Smooth muscle cell (in vitro differentiated cells): ENCODE results near the gene DHX58. TPM values are rescaled to one million over a fixed set of nuclear protein-coding genes. Genes with fewer than 3 reads are reported as not detected.
"Not testable (repeated sequence)": the region's sequence is repeated elsewhere in the genome, so short reads cannot be mapped to it uniquely, and the experiment has no call there.

ENCODE experiments used
- DNase-seq: peaks from one replicate; lab custom pipeline; 2025; ENCODE audit not compliant: unreplicated experiment; lab: John Stamatoyannopoulos, UW
- H2AFZ ChIP-seq: fragments of 200-600 bp; sonication (generic); 2 replicates; pipeline ENCODE4 v1.6.0; 2016; ENCODE audit warnings: antibody characterized with exemption, low read depth, mild to moderate bottlenecking
- H3F3A ChIP-seq: fragments of 200-600 bp; sonication (generic); 2 replicates; pipeline ENCODE4 v1.6.0; 2017; ENCODE audit warnings: antibody characterized with exemption, low read depth
- H3K27ac ChIP-seq: fragments of 200-600 bp; sonication (generic); 2 replicates; pipeline ENCODE4 v1.5.1; 2016; ENCODE audit warnings: low read depth, mild to moderate bottlenecking
- H3K27me3 ChIP-seq: fragments of 200-600 bp; sonication (generic); 2 replicates; pipeline ENCODE4 v1.6.1; 2016; ENCODE audit warnings: low read depth, mild to moderate bottlenecking
- H3K36me3 ChIP-seq: fragments of 200-600 bp; sonication (generic); 2 replicates; pipeline ENCODE4 v1.5.1; 2016; ENCODE audit warnings: low read depth
- H3K4me1 ChIP-seq: fragments of 200-600 bp; sonication (generic); 2 replicates; pipeline ENCODE4 v1.5.1; 2016; ENCODE audit warnings: low read depth
- H3K4me2 ChIP-seq: fragments of 200-600 bp; sonication (generic); 2 replicates; pipeline ENCODE4 v1.6.0; 2016; ENCODE audit warnings: mild to moderate bottlenecking
- H3K4me3 ChIP-seq: fragments of 200-600 bp; sonication (generic); 2 replicates; pipeline ENCODE4 v1.5.1; 2016; ENCODE audit warnings: mild to moderate bottlenecking
- H3K79me2 ChIP-seq: fragments of 200-600 bp; sonication (generic); 2 replicates; pipeline ENCODE4 v1.6.0; 2016; ENCODE audit warnings: low read depth, mild to moderate bottlenecking
- H3K9ac ChIP-seq: fragments of 200-600 bp; sonication (generic); 2 replicates; pipeline ENCODE4 v1.6.0; 2016; ENCODE audit warnings: low read depth
- H3K9me3 ChIP-seq: fragments of 200-600 bp; sonication (generic); replicated peaks from 2 replicates; pipeline ENCODE4 v1.5.1; 2016; ENCODE audit warnings: low read depth
- H4K20me1 ChIP-seq: fragments of 200-600 bp; sonication (generic); 2 replicates; pipeline ENCODE4 v1.6.0; 2016; ENCODE audit warnings: low read depth
- WGBS: methylation state at CpG from one replicate; pipeline ENCODE4 v1.1.7; 2016; ENCODE audit warnings: low lambda C conversion rate; 5-methylcytosine and 5-hydroxymethylcytosine counted together
- polyA plus RNA-seq: library from polyadenylated mRNA; unstranded; fragments of >200 nt; fragmentation: Nextera tagmentation; extraction: Ambion mirVana; gene quantifications from 2 replicates; pipeline ENCODE4 v1.2.1, GENCODE V29; 2016
- total RNA-seq: library from RNA; depleted of rRNA; stranded (reverse); fragments of >200 nt; gene quantifications from 2 replicates; pipeline ENCODE4 v1.2.3, GENCODE V29; 2014
- TF ChIP-seq, protein P1 (sequence below): fragments of 200-600 bp; sonication (generic); IDR thresholded peaks from 2 replicates; pipeline ENCODE4 v1.5.1; 2017; ENCODE audit warnings: borderline replicate concordance, mild to moderate bottlenecking, antibody characterized with exemption; ENCODE audit not compliant: insufficient read depth, poor library complexity, severe bottlenecking

The DHX58 gene
- total and polyA plus RNA-seq, 2 experiments from 2014 or later = 1.0 TPM; not detected in 1

DNA sequence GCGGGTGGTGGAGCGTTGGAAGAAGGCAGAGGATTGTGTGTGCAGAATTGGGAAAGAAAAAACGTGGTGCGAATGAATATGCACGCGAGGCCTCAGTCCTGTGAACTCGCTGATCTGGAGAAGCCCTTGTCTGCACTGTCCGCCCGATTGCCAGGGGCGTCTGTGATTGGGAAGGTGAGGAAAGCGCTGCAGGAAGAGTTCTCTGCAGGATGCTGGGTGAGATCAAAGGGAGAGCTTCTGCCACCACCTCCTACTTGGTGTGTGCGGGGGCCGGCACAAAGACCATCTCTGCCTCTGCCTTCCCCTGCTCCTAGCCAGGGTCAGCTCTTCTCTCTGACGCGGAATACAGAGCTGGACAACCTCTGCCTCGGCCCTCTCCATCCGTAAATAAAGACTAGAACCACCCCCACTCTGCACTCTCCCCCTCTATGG is 43.1 kb upstream of the DHX58 start:
- TF ChIP-seq, protein P1, sequence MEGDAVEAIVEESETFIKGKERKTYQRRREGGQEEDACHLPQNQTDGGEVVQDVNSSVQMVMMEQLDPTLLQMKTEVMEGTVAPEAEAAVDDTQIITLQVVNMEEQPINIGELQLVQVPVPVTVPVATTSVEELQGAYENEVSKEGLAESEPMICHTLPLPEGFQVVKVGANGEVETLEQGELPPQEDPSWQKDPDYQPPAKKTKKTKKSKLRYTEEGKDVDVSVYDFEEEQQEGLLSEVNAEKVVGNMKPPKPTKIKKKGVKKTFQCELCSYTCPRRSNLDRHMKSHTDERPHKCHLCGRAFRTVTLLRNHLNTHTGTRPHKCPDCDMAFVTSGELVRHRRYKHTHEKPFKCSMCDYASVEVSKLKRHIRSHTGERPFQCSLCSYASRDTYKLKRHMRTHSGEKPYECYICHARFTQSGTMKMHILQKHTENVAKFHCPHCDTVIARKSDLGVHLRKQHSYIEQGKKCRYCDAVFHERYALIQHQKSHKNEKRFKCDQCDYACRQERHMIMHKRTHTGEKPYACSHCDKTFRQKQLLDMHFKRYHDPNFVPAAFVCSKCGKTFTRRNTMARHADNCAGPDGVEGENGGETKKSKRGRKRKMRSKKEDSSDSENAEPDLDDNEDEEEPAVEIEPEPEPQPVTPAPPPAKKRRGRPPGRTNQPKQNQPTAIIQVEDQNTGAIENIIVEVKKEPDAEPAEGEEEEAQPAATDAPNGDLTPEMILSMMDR = no peak
- DNase-seq = no peak
- 16% methylated on average over 17 of the region's 17 CpGs for WGBS
- Histone ChIP-seq H3F3A (no peaks in the 10 kb centered on the region), H3K36me3 (no peaks in the 10 kb centered on the region), H3K4me2 (peak overlapping the region; percentile 86), H2AFZ (peak overlapping the region; percentile 82), H3K27me3 (no peaks in the 10 kb centered on the region), H3K9ac (peak overlapping the region; percentile 80), H4K20me1 (peaks cover 35% of the 10 kb centered on the region), H3K4me3 (peak overlapping the region; percentile 86), H3K79me2 (peaks cover 41% of the 10 kb centered on the region), H3K4me1 (peaks cover 6% of the 10 kb centered on the region), H3K27ac (peak overlapping the region; percentile 54), H3K9me3 (no peaks in the 10 kb centered on the region)

DNA sequence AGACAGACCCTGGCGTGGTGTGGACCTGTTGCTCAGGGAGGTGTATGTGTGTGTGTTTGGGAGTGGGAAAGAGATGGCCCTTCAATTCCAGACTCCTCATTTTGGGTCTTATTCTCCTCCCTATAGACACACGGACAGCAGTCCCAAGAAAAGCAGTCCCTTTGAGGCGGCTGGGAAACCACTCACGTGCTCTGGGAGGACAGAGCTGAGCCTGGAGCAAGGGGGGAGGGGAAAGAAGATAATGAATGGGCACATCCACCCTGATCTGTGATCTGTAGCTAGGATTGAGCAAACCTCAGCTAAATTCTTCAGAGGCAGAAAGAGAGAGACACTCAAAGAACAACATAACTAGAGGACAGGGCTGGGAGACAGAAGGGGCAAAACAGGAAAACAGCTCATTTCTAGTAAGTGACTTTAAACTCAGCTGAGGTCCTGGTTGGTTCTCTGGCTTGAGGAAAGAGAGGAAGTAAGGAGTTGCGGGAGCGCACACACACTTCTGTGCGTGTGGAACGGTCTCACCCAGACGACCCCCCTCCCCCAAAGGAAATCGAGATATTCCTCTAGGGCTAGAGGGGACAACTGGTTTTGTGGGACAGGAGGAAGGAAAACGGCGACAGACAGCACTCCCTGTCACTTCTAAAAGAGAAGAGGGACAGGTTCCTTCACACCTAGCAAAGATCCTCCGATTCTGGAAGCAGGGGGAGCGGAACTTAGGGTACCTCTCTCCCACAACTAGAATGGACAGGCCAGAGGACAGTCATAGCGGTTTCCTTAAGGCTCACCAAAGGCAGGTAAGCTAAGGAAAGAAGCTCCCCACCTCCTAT is 41.6 kb upstream of the DHX58 start:
- Histone ChIP-seq H3K36me3 (no peaks in the 10 kb centered on the region), H3K27me3 (no peaks in the 10 kb centered on the region), H3K9me3 (no peaks in the 10 kb centered on the region), H3K4me2 (peak overlapping the region; percentile 93), H2AFZ (peak overlapping the region; percentile 26), H3F3A (no peaks in the 10 kb centered on the region), H4K20me1 (peaks cover 49% of the 10 kb centered on the region), H3K79me2 (peaks cover 56% of the 10 kb centered on the region), H3K27ac (peak overlapping the region; percentile 74), H3K4me3 (peak overlapping the region; percentile 86), H3K4me1 (peaks cover 6% of the 10 kb centered on the region), H3K9ac (peak overlapping the region; percentile 96)
- 4% methylated on average over 15 of the region's 15 CpGs for WGBS
- TF ChIP-seq, protein P1 = no peak
- DNase-seq = no peak

DNA sequence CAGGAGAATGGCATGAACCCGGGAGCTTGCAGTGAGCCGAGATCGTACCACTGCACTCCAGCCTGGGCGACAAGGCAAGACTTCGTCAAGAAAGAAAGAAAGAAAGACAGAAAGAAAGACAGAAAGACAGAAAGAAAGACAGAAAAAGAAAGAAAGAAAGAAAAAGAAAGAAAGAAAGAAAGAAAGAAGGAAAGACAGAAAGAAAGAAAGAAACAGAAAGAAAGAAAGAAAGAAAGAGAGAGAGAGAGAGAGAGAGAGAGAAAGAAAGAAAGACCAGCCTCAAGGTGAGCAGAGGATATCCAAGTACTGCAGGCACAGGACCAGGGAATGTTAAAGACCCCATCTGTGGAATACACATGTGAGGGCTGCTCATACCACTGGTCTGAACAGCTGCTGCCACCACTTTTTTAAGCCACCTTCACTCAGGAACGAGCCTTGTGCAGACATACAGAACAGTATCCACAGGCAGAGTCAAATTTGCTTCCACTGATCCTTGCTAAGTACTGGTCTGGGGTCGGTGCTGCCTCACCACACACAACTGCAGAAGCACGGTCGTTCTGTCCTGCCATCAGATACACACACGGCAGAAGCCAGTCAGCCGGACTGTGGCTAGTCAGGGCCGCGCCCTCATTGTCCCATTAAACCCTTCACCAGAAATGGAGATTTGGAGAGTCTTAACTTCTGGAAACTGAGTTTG is 34.5 kb upstream of the DHX58 start:
- no peaks in the 10 kb centered on the region for H3K27me3 ChIP-seq
- H2AFZ ChIP-seq = no peak overlapping the region
- no peak overlapping the region for H3K9ac ChIP-seq
- H3K27ac ChIP-seq = no peak overlapping the region
- TF ChIP-seq, protein P1 = no peak
- H3K79me2 ChIP-seq = peaks cover 86% of the 10 kb centered on the region
- no peaks in the 10 kb centered on the region for H3K4me1 ChIP-seq
- H3K36me3 ChIP-seq = no peaks in the 10 kb centered on the region
- H4K20me1 ChIP-seq = peaks cover 98% of the 10 kb centered on the region
- H3K4me2 ChIP-seq = no peak overlapping the region
- H3K4me3 ChIP-seq = no peak overlapping the region
- peaks cover 10% of the 10 kb centered on the region for H3F3A ChIP-seq
- WGBS = 92% methylated on average over 13 of the region's 13 CpGs
- H3K9me3 ChIP-seq = no peaks in the 10 kb centered on the region
- no peak for DNase-seq

DNA sequence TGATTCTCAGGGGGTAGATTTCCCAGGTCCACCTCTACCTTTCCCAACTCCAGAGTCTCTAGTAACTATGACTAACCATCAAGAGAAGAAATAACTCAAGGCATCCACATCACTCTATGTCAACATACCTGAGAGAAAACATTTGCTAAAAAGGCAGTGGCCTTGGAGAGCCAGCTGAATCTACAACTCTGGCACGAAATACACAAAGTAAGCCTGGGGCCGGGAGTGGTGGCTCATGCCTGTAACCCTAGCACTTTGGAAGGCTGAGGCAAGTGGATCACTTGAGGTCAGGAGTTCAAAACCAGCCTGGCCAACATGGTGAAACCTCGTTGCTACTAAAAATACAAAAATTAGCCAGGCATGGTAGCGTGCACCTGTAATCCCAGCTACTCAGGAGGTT is 30.6 kb upstream of the DHX58 start:
- DNase-seq, H3K27me3 ChIP-seq, H3K9me3 ChIP-seq, H3K36me3 ChIP-seq, H3K4me2 ChIP-seq, H3K9ac ChIP-seq, H3K4me1 ChIP-seq, H2AFZ ChIP-seq, H3K4me3 ChIP-seq: not testable (repeated sequence)
- peaks cover 97% of the 10 kb centered on the region for H4K20me1 ChIP-seq
- WGBS = 92% methylated on average over 4 of the region's 4 CpGs
- peaks cover 16% of the 10 kb centered on the region for H3F3A ChIP-seq
- H3K27ac ChIP-seq = peak overlapping the region; percentile 77
- peaks cover 83% of the 10 kb centered on the region for H3K79me2 ChIP-seq
